OCI-LY1 (cell line): ENCODE data around the gene CDK16.

ENCODE experiments used
- H2AFZ ChIP-seq: fragments of 200-600 bp; sonication (generic), shearing (Covaris generic); 2 replicates; pipeline ENCODE4 v1.6.0; 2014; ENCODE audit warnings: antibody characterized with exemption, mild to moderate bottlenecking, low read length
- H3F3A ChIP-seq: fragments of 200-600 bp; sonication (generic), shearing (Covaris generic); 2 replicates; pipeline ENCODE4 v1.6.0; 2014; ENCODE audit warnings: mild to moderate bottlenecking, antibody characterized with exemption, low read length, moderate library complexity; ENCODE audit not compliant: insufficient read depth
- H3K27ac ChIP-seq: fragments of 200-600 bp; sonication (generic); 2 replicates; pipeline ENCODE4 v1.5.1; 2014; ENCODE audit warnings: low read length, mixed run types, mild to moderate bottlenecking, low read depth; ENCODE audit not compliant: poor library complexity, severe bottlenecking
- H3K27me3 ChIP-seq: fragments of 200-600 bp; sonication (generic); 2 replicates; pipeline ENCODE4 v1.6.0; 2014; ENCODE audit warnings: antibody characterized with exemption, mild to moderate bottlenecking, low read length, moderate library complexity; ENCODE audit not compliant: insufficient read depth
- H3K36me3 ChIP-seq: fragments of 200-600 bp; sonication (generic); 2 replicates; pipeline ENCODE4 v1.6.1; 2014; ENCODE audit warnings: mild to moderate bottlenecking, antibody characterized with exemption, low read length, moderate library complexity, mixed read lengths; ENCODE audit not compliant: insufficient read depth
- H3K4me1 ChIP-seq: fragments of 200-600 bp; sonication (generic); 2 replicates; pipeline ENCODE4 v1.5.1; 2014; ENCODE audit warnings: mild to moderate bottlenecking, low read length, moderate library complexity; ENCODE audit not compliant: insufficient read depth, severe bottlenecking
- H3K4me2 ChIP-seq: fragments of 200-600 bp; sonication (generic), shearing (Covaris generic); 2 replicates; pipeline ENCODE4 v1.6.1; 2014; ENCODE audit warnings: low read length
- H3K4me3 ChIP-seq: fragments of 200-600 bp; sonication (generic); 2 replicates; pipeline ENCODE4 v1.5.1; 2014; ENCODE audit warnings: low read length, low read depth, mild to moderate bottlenecking, mixed read lengths; ENCODE audit not compliant: poor library complexity, severe bottlenecking
- H3K79me2 ChIP-seq: fragments of 200-600 bp; shearing (Covaris generic); 2 replicates; pipeline ENCODE4 v1.6.1; 2016; ENCODE audit warnings: mixed run types, low read length, mixed read lengths; ENCODE audit not compliant: insufficient read depth
- H3K9ac ChIP-seq: fragments of 200-600 bp; sonication (generic), shearing (Covaris generic); 2 replicates; pipeline ENCODE4 v1.6.1; 2014; ENCODE audit warnings: mild to moderate bottlenecking, low read length, mixed read lengths
- H3K9me2 ChIP-seq: fragments of 200-600 bp; sonication (generic), shearing (Covaris generic); 2 replicates; pipeline ENCODE4 v1.6.1; 2014; ENCODE audit warnings: low read depth, mild to moderate bottlenecking, low read length, mixed read lengths
- H3K9me3 ChIP-seq: fragments of 200-600 bp; shearing (Covaris generic); 2 replicates; pipeline ENCODE4 v1.6.1; 2014; ENCODE audit warnings: low read length, mixed read lengths
- H4K20me1 ChIP-seq: fragments of 200-600 bp; sonication (generic), shearing (Covaris generic); 2 replicates; pipeline ENCODE4 v1.6.0; 2016; ENCODE audit warnings: mild to moderate bottlenecking, low read length; ENCODE audit not compliant: insufficient read depth
- EZH2 ChIP-seq: fragments of 200-600 bp; sonication (generic), shearing (Covaris generic); IDR thresholded peaks from 2 replicates; pipeline ENCODE4 v1.8.0; 2017; ENCODE audit warnings: borderline replicate concordance, mixed run types, mild to moderate bottlenecking, antibody characterized with exemption, low read length, moderate library complexity, mixed read lengths
- TF ChIP-seq, protein P1 (sequence below): fragments of 200-600 bp; sonication (generic), shearing (Covaris generic); IDR thresholded peaks from 2 replicates; pipeline ENCODE4 v1.5.1; 2017; ENCODE audit warnings: mild to moderate bottlenecking, antibody characterized with exemption, low read length, moderate library complexity, mixed read lengths

The CDK16 gene

DNA sequence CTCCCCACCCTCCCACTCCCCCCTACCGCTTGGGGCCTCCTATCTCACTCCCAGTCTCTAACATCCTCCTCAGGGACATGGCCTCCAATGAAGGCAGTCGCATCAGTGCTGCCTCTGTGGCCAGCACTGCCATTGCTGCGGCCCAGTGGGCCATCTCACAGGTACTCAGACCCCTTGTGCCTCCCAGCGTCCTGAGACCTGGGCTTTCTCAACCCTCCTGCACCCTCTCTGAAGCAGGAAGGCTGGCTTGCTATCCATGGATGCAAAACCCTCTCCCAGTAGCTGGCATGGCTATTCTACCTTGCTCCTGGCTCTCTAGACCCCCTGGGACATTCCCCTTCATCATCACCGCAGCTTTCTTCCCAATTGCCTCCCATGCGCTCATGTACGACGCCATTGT lies 38.1 kb upstream of the CDK16 start:
- Histone ChIP-seq H3K4me1 (no peaks in the 10 kb centered on the region), H3K9ac (no peak overlapping the region), H3K79me2 (no peaks in the 10 kb centered on the region), H3K27me3 (no peaks in the 10 kb centered on the region), H3F3A (no peaks in the 10 kb centered on the region), H3K27ac (no peak overlapping the region), H3K4me3 (no peak overlapping the region), H3K9me2 (no peaks in the 10 kb centered on the region), H2AFZ (no peak overlapping the region), H3K4me2 (no peak overlapping the region), H3K36me3 (peaks cover 57% of the 10 kb centered on the region), H4K20me1 (no peaks in the 10 kb centered on the region), H3K9me3 (no peaks in the 10 kb centered on the region)
- TF ChIP-seq, protein P1, sequence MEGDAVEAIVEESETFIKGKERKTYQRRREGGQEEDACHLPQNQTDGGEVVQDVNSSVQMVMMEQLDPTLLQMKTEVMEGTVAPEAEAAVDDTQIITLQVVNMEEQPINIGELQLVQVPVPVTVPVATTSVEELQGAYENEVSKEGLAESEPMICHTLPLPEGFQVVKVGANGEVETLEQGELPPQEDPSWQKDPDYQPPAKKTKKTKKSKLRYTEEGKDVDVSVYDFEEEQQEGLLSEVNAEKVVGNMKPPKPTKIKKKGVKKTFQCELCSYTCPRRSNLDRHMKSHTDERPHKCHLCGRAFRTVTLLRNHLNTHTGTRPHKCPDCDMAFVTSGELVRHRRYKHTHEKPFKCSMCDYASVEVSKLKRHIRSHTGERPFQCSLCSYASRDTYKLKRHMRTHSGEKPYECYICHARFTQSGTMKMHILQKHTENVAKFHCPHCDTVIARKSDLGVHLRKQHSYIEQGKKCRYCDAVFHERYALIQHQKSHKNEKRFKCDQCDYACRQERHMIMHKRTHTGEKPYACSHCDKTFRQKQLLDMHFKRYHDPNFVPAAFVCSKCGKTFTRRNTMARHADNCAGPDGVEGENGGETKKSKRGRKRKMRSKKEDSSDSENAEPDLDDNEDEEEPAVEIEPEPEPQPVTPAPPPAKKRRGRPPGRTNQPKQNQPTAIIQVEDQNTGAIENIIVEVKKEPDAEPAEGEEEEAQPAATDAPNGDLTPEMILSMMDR = no peak
- TF ChIP-seq EZH2 = no peak

DNA sequence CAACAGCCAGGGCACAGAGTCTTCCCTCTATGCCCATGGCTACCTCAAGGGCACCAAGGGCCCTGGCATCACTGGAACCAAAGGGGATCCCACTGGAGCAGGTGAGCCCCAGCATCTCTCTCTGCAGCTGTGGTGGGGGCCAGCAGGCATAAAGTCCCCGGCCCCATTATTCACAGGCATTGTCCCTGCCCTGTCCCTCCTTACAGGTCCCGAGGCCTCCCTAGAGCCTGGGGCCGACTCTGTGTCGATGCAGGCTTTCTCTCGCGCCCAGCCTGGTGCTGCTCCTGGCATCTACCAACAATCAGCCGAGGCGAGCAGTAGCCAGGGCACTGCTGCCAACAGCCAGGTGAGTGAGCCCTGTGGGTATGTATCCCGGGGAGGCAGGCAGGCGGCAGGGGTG lies 37.2 kb upstream of the CDK16 start:
- Histone ChIP-seq H3K4me2 (no peak overlapping the region), H3K79me2 (no peaks in the 10 kb centered on the region), H3K9ac (no peak overlapping the region), H3K36me3 (peaks cover 59% of the 10 kb centered on the region), H2AFZ (no peak overlapping the region), H3K9me3 (no peaks in the 10 kb centered on the region), H3K9me2 (no peaks in the 10 kb centered on the region), H3K27ac (no peak overlapping the region), H4K20me1 (no peaks in the 10 kb centered on the region), H3F3A (no peaks in the 10 kb centered on the region), H3K4me1 (no peaks in the 10 kb centered on the region), H3K4me3 (no peak overlapping the region), H3K27me3 (no peaks in the 10 kb centered on the region)
- TF ChIP-seq, protein P1 = no peak
- no peak for TF ChIP-seq EZH2

DNA sequence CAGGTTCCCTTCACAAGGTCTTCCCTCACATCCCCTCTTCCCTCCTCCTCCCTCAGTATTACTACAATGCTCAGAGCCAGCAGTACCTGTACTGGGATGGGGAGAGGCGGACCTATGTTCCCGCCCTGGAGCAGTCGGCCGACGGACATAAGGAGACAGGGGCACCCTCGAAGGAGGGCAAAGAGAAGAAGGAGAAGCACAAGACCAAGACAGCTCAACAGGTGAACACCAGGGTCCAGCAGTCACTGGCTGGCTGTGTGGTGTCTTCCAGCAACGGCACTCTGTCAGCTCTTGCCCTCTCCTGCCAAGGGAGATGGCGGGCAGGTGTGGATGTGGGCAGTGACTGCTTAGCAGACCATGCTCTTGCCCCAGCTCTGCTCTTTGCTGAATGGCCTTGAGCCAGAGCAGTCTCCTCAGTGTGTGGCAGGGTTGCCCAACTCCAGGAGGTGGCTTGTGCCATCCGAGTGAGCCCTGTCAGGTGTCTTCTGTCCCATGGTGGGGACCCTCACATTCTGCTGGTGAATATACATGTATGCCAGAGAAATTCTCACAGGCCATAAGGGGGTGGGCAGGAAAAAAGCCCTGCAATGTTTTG lies 36.3 kb upstream of the CDK16 start:
- Histone ChIP-seq H3K4me1 (no peaks in the 10 kb centered on the region), H3K4me3 (no peak overlapping the region), H3K9ac (no peak overlapping the region), H3K4me2 (no peak overlapping the region), H4K20me1 (no peaks in the 10 kb centered on the region), H3K36me3 (peaks cover 58% of the 10 kb centered on the region), H3K9me3 (no peaks in the 10 kb centered on the region), H3K27me3 (no peaks in the 10 kb centered on the region), H2AFZ (no peak overlapping the region), H3K27ac (no peak overlapping the region), H3F3A (no peaks in the 10 kb centered on the region), H3K79me2 (no peaks in the 10 kb centered on the region), H3K9me2 (no peaks in the 10 kb centered on the region)
- TF ChIP-seq, protein P1 = no peak
- no peak for TF ChIP-seq EZH2
